Muscle of leg (tissue), 11 donors: ENCODE results near the gene GNAS-AS1. TPM values are rescaled to one million over a fixed set of nuclear protein-coding genes. Genes with fewer than 3 reads are reported as not detected.

ENCODE experiments used
- DNase-seq: peaks from one replicate; pipeline ENCODE4 v3.0.0; 2013
- H3K27ac ChIP-seq: one replicate; pipeline ENCODE4 v1.5.1; 2013; ENCODE audit warnings: mild to moderate bottlenecking, low read length, control low read depth
- H3K27me3 ChIP-seq: one replicate; pipeline ENCODE4 v1.6.1; 2013; ENCODE audit warnings: low read length; ENCODE audit not compliant: control insufficient read depth, insufficient read depth
- H3K36me3 ChIP-seq: one replicate; pipeline ENCODE4 v1.6.1; 2013; ENCODE audit warnings: low read length; ENCODE audit not compliant: control insufficient read depth, insufficient read depth
- H3K4me1 ChIP-seq: one replicate; pipeline ENCODE4 v1.6.1; 2013; ENCODE audit warnings: low read length; ENCODE audit not compliant: control insufficient read depth, insufficient read depth
- H3K4me3 ChIP-seq: one replicate; pipeline ENCODE4 v1.5.1; 2013; ENCODE audit warnings: low read length, control low read depth
- H3K9me3 ChIP-seq: replicated peaks from 2 replicates; pipeline ENCODE4 v1.6.1; 2013; ENCODE audit warnings: low read depth, low read length; ENCODE audit not compliant: control insufficient read depth
- WGBS: methylation state at CpG from one replicate; pipeline ENCODE4 v1.1.5; 2013; ENCODE audit warnings: missing lambda C conversion rate; ENCODE audit not compliant: insufficient coverage; 5-methylcytosine and 5-hydroxymethylcytosine counted together
- polyA plus RNA-seq, 8 donors: library from polyadenylated mRNA; unstranded; fragments of 120-200 nt; gene quantifications; one replicate each; pipeline versions ENCODE4 v1.2.1 to v1.2.3, GENCODE V29; 2013; ENCODE audit warnings: inconsistent platforms in 1 of 8, low replicate concordance in 1 of 8; ENCODE audit not compliant: insufficient read length in 8 of 8, insufficient read depth in 1 of 8
- total RNA-seq: library from RNA; stranded (reverse); fragments of 120-200 nt; gene quantifications from one replicate; pipeline ENCODE4 v1.2.4, GENCODE V29; 2013

Gene GNAS-AS1
- total and polyA plus RNA-seq, 9 donors, result 1.8 to 5.3 (median 2.5) TPM

DNA sequence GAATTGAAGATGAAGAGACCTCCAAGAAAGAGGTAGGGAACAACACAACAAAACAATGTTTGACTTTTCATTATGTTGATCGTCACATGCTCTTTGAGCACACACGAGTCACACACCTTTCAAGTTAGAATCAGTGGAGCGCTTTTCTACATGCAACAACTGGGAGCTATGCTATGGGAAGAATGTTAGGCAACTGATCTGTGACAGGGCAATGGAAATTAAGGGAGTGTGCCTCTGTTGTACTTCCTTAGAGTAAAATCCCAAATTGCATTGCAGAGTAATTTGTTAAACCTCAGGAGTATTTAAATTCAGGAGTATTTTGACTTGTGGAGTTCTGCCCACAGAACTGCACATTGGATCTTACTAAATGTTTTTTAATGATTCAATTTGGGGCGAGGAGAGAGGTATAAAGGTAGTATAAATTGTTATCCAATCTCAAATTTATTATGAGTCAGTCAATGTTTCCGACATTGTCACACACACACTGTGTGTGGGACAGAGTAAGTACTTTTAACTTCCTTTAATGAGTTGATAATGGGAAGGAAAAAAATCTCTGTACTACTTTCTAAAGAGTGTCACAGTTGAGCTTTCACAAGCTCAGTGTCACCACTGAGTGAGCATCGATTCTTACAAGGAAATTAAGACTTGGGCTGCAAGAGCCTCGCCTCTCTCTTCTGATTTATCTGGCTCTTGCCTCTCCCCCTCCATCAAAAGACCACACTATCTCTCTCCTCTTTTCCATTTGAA, 12.5 kb upstream of the GNAS-AS1 start:
- 85% methylated on average over 2 of the region's 7 CpGs for WGBS
- H3K9me3 ChIP-seq, result no peaks in the 10 kb centered on the region
- no peaks in the 10 kb centered on the region for H3K4me1 ChIP-seq
- peaks cover 30% of the 10 kb centered on the region for H3K36me3 ChIP-seq
- no peak overlapping the region for H3K27ac ChIP-seq
- H3K4me3 ChIP-seq, result no peak overlapping the region
- peaks cover 3% of the 10 kb centered on the region for H3K27me3 ChIP-seq
- DNase-seq, result no peak

DNA sequence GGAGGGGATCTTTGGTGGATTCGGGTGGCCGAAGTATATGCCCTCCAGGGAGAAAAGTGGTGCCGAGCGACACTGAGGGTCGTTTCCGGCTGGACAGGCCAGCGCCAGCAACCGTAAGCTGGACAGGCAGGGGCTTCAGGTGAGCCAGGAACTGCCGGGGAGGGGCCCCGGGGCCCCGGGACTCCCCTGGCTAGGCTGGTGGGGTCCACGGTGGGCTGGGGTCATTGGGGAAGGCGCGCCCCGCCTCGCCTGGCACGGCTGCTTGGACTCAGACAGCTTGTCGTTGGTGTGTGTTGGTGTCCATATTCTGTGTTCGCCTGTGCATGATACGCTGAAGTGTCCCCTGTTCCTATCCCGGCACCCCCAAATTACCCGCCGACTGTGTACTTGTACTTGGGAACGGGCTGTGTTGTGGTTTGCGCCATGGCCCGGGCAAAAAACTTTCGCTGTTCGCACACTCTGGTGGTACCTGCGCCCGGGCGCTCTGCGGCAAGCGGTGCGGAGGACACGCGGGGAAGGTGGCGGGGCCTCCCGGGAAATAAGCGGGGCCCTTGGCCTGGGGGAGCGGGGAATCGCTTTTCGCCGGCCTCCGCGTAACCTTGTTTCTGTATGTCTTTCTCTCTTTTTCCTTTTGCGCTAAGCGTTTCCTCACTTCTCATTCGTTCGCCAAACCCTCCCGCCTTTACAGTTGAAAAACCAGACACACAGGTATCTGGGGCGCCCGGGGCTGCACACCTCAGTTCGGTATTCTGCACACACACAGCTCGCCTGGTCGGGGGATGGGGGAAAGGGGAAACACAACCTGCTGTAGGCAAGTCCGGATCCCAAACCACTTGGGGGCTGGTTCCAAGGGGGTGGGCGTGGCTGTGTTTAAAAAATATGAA, 5.0 kb upstream of the GNAS-AS1 start:
- Histone ChIP-seq H3K4me3 (peak overlapping the region; percentile 53), H3K4me1 (peaks cover 24% of the 10 kb centered on the region), H3K9me3 (peaks cover 3% of the 10 kb centered on the region), H3K36me3 (peaks cover 3% of the 10 kb centered on the region), H3K27me3 (peaks cover 59% of the 10 kb centered on the region), H3K27ac (peak overlapping the region; percentile 74)
- 57% methylated on average over 53 of the region's 57 CpGs for WGBS
- peak; percentile 50 for DNase-seq

DNA sequence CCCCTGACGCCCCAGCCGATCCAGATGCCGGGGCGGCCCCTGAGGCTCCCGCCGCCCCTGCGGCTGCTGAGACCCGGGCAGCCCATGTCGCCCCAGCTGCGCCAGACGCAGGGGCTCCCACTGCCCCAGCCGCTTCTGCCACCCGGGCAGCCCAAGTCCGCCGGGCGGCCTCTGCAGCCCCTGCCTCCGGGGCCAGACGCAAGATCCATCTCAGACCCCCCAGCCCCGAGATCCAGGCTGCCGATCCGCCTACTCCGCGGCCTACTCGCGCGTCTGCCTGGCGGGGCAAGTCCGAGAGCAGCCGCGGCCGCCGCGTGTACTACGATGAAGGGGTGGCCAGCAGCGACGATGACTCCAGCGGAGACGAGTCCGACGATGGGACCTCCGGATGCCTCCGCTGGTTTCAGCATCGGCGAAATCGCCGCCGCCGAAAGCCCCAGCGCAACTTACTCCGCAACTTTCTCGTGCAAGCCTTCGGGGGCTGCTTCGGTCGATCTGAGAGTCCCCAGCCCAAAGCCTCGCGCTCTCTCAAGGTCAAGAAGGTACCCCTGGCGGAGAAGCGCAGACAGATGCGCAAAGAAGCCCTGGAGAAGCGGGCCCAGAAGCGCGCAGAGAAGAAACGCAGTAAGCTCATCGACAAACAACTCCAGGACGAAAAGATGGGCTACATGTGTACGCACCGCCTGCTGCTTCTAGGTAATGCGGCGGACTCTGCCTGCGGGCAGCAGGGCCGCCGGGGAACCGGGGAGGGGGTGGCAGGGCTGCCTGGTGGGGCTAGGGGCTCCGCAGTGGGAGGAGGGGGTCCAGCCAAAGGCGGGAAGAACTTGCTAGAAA, 4.2 kb upstream of the GNAS-AS1 start:
- DNase-seq, result no peak

GRCh38 chr20:58853976-58854637, 3.4 kb upstream of the GNAS-AS1 start:
- H3K4me3 ChIP-seq, result peak overlapping the region; percentile 53
- H3K36me3 ChIP-seq, result peaks cover 10% of the 10 kb centered on the region
- no peak for DNase-seq
- peak overlapping the region; percentile 69 for H3K27ac ChIP-seq
- WGBS, result 54% methylated on average over 61 of the region's 63 CpGs
- H3K27me3 ChIP-seq, result peaks cover 62% of the 10 kb centered on the region
- H3K9me3 ChIP-seq, result peaks cover 3% of the 10 kb centered on the region
- peaks cover 32% of the 10 kb centered on the region for H3K4me1 ChIP-seq

More for the DNA sequence above, 4.2 kb upstream of the GNAS-AS1 start:
- H3K4me3 ChIP-seq, result peak overlapping the region; percentile 53
- H3K27me3 ChIP-seq, result peaks cover 65% of the 10 kb centered on the region
- peaks cover 3% of the 10 kb centered on the region for H3K9me3 ChIP-seq
- H3K4me1 ChIP-seq, result peaks cover 30% of the 10 kb centered on the region
- peak overlapping the region; percentile 74 for H3K27ac ChIP-seq
- peaks cover 10% of the 10 kb centered on the region for H3K36me3 ChIP-seq
- WGBS, result 42% methylated on average over 75 of the region's 75 CpGs

DNA sequence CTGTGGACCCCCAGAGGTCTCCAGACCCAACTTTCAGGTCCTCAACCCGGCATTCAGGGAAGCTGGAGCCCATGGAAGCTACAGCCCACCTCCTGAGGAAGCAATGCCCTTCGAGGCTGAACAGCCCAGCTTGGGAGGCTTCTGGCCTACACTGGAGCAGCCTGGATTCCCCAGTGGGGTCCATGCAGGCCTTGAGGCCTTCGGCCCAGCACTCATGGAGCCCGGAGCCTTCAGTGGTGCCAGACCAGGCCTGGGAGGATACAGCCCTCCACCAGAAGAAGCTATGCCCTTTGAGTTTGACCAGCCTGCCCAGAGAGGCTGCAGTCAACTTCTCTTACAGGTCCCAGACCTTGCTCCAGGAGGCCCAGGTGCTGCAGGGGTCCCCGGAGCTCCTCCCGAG, 2.8 kb upstream of the GNAS-AS1 start:
- Histone ChIP-seq H3K27me3 (peaks cover 62% of the 10 kb centered on the region), H3K27ac (peak overlapping the region; percentile 69), H3K4me1 (peaks cover 32% of the 10 kb centered on the region), H3K4me3 (peak overlapping the region; percentile 53), H3K36me3 (peaks cover 13% of the 10 kb centered on the region), H3K9me3 (peaks cover 3% of the 10 kb centered on the region)
- DNase-seq, result no peak
- 68% methylated on average over 6 of the region's 6 CpGs for WGBS

- peaks cover 62% of the 10 kb centered on the region for H3K27me3 ChIP-seq
- peaks cover 19% of the 10 kb centered on the region for H3K36me3 ChIP-seq
- H3K4me1 ChIP-seq, result peaks cover 32% of the 10 kb centered on the region
- peak; percentile 84 for DNase-seq
- H3K9me3 ChIP-seq, result peaks cover 3% of the 10 kb centered on the region
- H3K27ac ChIP-seq, result peak within 1 kb of the TSS; percentile 69
- peak within 1 kb of the TSS; percentile 53 for H3K4me3 ChIP-seq
- WGBS, result 29% methylated on average over 28 of the region's 35 CpGs
These were observed 2.0 kb upstream of the GNAS-AS1 start, which contains the start of gene GNAS for GRCh38 chr20:58852543-58853271. GNAS (plus strand) TSS chr20:58852716.

- peaks cover 23% of the 10 kb centered on the region for H3K36me3 ChIP-seq
- H3K27me3 ChIP-seq, result peaks cover 62% of the 10 kb centered on the region
- H3K4me3 ChIP-seq, result peak overlapping the region; percentile 21
- no peak for DNase-seq
- H3K9me3 ChIP-seq, result peaks cover 3% of the 10 kb centered on the region
- peaks cover 33% of the 10 kb centered on the region for H3K4me1 ChIP-seq
- peak overlapping the region; percentile 53 for H3K27ac ChIP-seq
- WGBS, result 51% methylated on average over 7 of the region's 23 CpGs
These were observed 1.3 kb upstream of the GNAS-AS1 start for GRCh38 chr20:58851969-58852458.

GRCh38 chr20:58851221-58851968, 693 bp upstream of the GNAS-AS1 start:
- Histone ChIP-seq H3K27ac (peak overlapping the region; percentile 53), H3K27me3 (peaks cover 58% of the 10 kb centered on the region), H3K36me3 (peaks cover 26% of the 10 kb centered on the region), H3K4me3 (peak overlapping the region; percentile 76), H3K4me1 (peaks cover 36% of the 10 kb centered on the region), H3K9me3 (peaks cover 3% of the 10 kb centered on the region)
- 55% methylated on average over 38 of the region's 41 CpGs for WGBS
- no peak for DNase-seq
